Effector CD8-positive, alpha-beta T cell (primary cell): ENCODE results near the gene POMGNT2.
"Not testable (repeated sequence)": the region's sequence is repeated elsewhere in the genome, so short reads cannot be mapped to it uniquely, and the experiment has no call there.

Source experiments
- DNase-seq: peaks from one replicate; lab custom pipeline; 2025; lab: John Stamatoyannopoulos, UW

The POMGNT2 gene

DNA sequence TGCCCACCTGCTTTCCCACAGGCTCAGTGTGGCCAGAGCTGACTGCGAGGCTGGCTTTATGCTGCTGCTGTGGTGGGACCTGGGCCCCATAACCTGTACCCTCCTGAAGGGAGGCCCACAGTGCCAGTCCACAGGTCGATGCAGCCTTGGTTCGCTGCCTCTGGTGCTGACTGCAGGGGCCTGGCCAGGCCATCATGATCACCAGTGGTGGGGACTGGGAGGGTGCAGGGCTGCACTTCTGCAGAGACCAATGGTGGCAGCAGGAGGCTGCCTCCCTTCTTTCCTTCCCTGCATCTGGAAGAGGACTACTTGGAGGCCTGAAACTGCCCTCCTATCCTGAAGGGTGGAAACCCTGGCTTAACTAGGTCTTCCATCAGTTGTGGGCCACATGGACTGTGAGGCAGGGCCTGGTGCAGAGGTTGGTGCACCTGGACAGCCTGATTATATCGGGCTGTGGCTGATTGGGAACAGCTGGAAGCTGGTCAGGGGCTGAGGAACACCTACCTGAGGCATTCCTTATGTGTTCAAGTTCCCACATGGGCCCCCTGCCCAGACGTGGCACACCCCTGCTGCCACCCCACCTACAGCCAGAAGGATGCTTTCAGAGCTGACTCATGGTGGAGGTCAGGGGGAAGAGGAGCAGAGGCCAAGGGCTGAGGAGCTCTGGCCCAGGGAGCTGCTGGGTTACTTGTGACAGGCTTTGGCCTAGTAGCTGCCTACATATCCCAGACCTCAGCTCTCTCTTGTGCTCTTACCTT lies 29.8 kb downstream of the POMGNT2 start:
- DNase-seq: no peak

DNA sequence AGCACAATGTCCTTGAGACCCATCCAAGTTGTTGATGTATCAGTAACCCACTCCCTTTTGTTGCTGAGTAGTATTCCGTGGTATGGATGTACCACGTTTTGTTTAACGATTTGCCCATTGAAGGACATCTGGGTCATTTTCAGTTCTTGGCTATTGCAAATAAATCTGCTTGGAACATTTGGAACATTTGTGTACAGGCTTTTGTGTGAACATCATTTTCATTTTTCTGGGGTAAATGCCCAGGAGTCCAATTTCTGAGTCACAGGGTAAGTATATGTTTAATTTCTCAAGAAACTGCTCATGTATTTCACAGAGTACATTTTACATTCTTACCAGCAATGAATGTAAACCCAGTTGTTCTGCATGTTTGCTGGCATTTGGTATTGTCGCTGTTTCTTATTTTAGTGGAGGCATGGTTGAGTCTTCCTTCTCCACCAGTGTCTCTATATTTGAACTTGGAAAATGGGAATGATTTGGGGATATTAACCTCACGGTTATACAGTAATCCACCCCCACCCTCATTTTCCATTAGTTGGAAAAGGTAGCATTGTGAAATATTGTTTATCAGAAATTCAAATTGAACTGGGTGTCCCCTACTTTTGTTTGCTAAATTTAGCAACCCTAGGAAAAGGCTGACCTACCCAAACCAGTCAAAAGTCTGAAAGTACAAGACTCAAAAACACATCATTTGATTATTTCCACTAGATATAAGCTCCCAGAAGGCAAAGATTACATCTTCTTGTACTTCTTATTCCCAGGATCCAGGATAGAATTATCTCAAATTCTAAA lies 30.8 kb downstream of the POMGNT2 start:
- DNase-seq: no peak

DNA sequence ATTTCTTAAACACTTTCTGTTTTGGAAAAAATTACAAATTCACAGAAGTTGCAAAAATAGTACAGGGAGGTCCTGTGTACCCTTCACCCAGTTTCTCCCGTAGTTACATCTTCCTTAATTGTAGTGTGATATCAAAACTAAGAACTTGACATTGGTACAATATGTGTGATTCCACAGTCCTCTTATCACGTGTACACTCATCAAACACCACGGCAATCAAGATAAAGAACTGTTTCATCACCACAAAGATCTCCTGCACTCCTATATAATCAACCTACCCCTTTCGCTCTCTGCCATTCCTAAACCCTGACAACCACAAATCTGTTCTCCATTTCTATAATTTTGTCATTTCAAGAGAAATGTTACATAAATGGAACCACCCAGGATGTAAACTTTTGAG lies 31.4 kb downstream of the POMGNT2 start:
- DNase-seq: no peak

DNA sequence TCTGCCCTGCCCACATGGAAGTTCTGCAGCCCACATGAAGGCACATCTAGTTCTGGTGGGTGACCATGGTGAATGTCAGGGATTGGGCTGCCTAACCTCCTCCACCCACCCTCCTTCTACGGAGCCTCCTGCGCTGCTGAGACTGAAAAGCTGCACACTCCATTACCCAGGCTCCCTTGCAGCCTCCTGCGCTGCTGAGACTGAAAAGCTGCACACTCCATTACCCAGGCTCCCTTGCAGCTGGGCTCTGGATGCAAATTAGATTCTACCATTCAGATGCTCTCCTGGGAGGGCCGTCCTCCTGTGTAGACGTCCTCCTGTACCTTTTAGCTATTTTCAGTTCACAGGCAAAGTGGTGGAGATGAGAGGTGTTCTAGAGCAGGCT lies 32.1 kb downstream of the POMGNT2 start:
- no peak for DNase-seq

DNA sequence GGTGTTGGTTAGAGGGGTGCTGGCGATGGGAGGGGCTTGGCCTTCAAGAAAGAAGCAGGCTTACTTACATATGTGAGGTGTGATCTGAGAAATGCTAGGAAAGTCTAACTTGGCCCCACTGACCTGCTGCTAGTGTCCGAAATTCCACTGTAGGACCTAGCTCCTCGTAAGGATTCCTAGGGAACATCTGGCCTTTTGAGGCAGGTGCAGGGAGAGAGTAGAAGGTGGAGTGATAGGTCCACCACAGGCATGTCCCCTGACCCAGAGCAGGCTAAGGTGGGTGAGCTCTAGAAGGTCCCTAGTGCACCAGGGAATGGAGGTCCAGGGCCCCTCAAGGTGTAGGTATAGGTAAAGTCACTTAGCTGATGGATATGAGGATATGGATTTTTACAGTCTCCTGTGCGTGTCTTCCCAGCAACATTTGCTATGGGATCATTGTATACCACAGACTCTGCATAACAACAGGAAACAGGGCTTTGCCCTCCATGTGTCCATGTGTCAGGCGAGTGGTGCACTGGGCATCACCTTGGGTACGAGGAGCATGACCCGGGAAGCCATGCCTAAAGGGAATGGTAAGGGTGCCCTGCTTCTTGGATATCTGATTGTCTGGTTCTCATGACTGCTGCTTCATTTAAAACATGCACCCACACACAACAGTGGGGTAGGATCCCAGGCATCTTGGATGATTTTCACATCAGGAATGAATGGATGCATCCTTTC lies 32.6 kb downstream of the POMGNT2 start:
- no peak for DNase-seq

DNA sequence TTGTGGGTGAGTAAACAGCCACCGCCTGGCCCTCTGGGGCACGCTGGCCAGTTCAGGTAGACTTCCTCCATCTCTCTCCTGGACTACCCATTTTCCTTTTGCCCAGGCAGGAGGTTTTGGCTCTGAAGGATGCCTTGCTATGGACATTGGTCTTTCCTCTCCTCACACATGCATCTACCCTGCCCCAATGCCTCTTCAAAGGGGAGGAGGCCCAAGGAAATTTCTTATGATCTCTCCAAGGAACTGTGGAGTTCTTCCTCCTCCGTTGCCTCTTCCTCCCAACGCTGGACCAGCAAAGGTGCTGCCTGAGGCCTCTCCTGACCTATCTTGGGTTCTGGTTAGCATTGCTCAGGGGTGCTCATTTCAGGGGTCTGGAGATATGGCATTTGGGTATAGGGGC lies 33.5 kb downstream of the POMGNT2 start:
- no peak for DNase-seq

DNA sequence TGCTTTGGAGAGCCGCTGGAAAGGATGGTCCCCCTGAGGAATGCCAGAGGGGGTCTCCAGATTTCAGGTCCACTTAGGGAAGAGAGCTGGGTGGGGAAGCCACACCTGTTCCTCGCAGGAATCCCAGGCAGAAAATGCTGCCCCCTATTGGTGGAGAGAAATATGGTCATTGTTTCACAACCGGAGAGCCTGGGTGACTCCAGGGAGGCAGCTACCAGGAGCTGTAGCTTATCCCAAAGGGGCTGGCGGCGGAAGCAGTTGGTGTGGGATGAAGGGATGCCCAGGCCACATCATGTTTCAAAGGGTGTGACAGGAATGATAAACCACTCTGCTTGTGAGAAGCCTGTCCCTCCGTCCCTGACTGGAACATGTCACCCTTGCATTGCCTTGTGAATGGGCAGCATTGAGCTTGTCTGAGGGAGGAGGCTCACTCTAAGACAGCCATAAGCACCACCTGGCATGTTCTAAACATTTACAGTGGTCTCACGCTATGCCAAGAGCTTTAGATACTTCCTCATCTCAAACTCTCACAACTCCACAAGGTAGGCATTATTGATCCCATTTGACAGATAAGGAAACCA lies 34.5 kb downstream of the POMGNT2 start:
- no peak for DNase-seq

DNA sequence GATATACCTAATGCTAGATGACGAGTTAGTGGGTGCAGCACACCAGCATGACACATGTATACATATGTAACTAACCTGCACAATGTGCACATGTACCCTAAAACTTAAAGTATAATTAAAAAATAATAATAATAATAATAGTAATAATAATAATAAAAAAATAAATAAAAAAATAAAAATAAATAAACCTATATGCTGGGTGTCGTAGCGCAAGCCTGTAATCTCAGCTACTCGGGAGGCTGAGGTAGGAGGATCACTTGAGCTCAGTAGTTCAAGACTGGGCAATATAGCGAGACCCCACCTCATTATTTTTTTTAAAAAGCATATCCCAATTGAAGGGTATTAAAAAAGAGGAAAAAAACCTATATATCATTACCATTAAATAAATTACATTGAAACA lies 35.2 kb downstream of the POMGNT2 start:
- DNase-seq: not testable (repeated sequence)

DNA sequence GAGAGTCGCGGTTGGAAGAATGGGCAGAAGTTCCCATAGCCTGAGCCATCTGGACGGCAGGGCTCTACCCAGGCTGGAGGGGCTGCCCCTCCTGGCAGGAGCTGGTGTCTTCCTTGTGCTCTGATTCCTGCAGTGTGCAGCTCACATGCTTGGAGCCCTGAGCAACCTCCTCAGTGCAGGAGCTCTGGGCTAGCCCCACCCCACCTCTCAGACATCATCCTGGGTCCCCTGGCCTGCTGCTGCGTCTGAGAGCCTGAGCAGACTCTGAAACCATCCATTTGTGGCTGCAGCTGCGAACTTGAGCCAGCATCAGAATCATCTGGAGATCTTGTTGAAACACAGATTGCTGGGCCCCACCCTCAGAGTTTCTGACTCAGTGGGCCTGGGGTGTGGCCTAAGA lies 42.8 kb downstream of the POMGNT2 start:
- no peak for DNase-seq

DNA sequence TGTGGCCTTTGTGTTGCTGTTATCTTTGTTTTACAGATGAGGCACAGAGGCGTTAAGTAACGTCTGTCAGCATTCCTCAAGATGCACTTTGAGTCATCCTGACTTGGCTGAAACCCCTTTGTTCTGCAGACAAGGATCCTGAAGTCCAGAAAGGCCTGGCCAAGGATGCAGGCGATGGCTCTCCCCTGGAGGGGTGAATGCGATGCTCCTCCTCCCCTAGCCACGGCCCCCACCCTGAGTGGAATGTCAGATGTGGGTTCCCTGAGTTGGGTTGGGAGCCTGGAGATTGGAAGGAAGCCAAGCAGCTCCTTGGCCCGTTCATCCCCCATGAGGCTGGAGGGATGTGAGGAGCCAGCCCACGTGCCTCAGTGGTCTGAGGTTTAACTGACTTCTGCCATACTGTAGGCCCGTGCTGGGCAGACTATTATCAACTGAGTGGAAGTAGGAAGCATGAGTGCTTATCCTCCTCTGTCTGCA lies 43.3 kb downstream of the POMGNT2 start:
- DNase-seq: no peak

DNA sequence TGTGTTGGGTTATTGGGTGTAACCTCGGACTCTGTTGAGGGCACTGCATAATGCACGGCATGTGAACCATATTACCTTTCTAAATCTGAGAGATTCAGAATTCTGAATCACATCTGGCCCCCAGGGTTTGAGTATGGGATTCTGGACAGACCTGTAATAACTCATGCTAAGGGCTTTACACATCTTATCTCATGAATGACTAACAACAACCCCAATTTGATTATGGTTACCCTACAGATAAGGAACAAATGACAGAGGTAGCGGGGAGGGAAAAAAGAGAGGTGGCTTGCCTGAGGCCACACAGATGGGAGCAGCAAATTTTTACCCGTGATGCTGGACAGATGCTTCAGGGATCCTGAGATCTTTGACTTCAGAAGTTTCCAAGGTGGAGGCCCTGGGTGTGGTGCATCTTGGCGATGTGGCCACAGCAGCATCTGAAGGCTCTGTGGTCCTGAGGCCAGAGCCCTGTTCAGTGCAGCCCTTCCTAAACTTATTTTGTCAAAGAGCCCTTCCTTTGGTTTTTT lies 43.8 kb downstream of the POMGNT2 start:
- no peak for DNase-seq

DNA sequence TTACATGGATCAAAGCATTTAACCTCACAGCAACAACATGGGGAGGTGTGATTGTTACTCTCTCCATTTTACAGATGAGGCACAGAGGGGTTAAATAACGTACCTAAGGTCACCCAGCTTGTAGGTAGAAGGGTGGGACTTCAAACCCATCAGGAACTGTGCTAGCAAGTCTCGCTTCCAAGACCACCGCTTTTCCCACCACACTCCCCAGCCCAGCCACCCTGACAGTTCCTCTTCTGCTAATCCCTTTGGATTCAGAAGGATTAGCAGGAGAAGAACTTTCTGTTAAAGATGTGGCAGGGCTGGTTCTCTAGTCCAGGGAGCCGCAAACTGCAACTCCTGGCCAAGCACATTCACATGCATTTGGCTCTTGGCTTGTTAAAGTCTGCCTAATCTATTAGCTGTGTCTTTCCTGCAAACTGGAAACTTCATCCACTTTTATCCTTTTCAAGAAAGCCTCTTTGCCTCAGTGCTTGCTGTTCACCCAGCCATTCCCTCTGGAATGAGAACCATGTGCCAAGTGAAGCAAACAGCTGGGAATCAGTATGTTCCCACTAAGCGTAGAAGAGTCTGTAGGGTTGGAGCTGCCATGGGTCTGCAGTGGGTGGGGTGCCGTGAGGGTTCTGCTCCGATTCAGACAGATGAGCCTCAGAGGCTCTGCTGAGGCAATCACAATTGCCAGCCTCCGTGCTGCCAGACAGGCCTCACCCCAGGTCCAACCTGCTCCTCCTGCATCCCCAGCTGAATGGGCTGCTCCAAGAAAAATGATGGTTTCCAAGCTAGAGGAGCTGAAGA lies 44.6 kb downstream of the POMGNT2 start:
- no peak for DNase-seq

DNA sequence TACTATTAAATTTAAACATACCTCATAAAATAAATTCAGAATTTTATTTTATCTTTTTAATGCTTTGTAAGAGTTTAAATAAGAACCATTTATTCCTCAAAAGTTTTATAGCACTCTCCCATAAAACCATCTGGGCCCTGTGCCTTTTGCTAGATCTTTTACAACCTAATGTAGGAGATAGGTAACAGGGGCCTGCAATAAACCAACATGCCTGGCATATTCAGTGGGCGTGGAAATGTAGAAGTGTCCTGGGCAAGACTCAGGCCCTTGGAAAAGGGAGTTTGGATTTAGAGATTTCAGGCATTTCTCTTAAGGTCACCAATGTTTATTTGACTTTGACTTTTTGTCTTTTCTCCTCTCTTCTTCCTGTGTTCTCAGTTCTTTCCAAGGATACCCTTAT lies 46.4 kb downstream of the POMGNT2 start:
- no peak for DNase-seq

DNA sequence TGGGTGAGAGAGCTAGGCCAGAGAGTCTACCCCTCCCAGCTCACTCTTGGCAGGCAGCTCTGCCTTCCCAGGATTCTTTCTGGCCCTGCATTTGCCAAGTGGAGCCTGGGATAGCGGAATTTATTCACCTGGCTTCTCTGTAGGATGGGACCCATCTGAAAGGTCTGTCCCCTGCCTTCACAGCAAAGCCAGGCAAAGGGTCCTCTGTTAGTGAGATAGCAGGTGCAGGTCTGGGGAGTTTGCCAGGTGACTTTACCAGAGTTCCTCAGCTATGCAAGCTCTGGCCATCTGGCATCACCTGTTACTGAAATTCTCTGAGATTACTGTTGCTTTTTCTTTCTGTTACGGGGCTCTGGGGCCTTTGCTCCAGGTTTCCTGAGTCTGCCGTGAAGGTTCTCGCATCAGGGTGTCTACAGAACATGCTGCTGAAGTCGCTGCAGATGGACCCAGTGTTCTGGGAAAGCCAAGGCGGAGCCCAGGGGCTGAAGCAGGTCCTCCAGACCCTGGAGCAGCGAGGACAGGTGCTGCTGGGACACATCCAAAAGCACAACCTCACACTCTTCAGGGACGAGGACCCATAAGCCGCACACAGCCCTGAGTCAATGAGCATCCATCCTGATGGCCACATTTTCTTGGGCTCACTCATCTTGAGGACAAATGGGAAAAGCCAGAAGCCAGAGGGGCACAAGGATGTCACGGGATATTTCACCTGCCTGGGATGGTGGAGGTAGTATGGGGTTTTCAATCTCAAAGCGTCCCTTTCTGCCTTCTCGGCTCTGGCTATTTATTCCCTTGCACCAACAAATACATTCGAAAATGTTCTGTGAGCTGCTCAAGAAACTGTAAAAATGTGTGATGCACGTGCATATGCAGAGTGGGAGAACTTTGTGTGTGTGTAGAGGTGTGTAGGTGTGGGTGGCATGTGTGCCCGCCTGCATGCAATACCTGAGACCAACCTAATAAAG lies 49.8 kb downstream of the POMGNT2 start:
- DNase-seq: no peak

DNA sequence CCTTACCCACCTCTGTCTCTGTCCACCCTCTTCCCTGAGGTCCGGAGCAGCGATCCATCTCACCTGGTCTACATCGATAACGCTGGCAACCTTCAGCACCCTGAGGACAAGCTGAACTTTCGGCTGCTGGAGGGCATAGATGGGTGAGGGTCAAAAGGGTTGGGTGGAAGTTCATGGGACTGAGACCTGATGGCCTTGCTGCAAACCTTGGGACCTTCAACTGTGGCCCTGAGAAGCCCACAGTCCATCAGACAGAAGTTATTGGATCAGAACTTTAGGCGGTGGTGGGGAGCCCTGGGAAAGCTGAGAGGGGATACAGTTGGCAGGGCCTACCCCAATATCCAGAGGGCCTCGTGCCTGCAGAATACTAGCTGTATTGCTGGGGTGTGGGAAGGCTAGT lies 50.5 kb downstream of the POMGNT2 start:
- DNase-seq: no peak

DNA sequence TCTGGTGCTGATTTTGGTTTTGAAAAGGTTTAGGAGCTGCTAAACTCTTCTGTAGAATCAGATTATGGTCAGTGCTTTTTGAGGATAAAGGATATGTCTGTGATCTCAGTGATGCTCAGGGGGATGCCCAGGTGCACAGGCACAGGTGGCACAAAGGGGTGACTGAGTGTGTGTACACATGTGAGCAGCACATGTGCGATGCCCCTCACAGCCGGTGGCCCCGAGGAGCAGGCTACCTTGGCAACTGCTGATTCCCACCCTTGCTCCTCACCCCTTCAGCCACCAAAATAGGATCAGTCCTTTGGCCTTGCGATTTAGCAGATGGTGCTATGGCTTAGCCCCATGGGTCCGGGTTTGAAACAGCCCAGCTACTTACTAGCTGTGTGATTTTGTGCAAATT lies 51.1 kb downstream of the POMGNT2 start:
- no peak for DNase-seq

DNA sequence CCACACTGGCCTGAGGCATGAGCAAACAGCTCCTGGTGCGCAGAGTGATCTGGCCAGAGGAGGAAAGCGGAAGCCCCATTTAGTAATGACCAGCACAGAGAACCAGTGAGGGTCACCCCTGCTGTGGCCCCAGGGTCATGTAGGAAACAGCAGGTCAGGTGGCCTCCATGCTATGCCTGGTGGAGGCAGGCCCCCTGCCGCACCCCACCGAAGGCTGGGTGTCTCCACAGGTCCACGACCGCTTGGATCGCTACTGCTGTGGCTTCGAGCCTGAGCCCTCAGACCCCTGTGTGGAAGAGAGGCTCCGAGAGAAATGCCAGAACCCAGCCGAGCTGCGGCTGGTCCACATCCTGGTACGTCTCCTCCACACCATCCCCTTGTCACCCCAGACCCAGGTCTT lies 52.6 kb downstream of the POMGNT2 start:
- no peak for DNase-seq

DNA sequence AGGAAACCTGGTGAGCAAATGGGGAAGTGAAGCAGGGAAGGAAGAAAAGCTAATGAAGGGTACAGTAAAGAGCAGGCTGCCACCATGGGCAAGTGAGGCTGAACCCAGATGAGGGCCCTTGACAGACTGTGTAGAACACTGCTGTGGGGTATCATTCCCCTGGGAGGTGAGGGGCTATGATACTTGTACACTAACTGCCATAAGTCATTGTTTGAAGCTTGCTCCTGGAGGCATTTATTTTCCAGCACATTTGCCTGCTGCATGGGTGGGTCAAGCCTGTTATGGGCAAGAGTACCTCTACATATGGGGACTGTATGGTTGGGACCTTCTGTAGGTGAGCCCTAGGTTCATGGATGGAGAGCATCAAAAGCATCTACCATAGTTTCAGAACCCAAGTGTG lies 57.4 kb downstream of the POMGNT2 start:
- DNase-seq: no peak

DNA sequence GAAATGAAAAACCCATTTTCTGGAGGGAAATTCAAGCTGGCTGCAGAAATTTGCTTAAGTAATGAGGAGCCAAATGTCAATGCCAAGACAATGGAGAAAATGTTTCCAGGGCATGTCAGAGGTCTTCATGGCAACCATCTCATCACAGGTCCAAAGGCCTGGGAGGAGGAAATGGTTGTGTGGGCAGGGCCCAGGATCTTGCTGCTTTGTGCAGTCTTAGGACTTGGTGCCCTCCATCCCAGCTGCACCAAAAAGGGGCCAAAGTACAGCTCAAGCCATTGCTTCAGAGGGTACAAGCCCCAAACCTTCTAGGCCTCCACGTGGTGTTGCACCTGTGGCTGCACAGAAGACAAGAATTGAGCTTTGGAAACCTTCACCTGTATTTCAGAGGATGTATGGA lies 59.3 kb downstream of the POMGNT2 start:
- no peak for DNase-seq

DNA sequence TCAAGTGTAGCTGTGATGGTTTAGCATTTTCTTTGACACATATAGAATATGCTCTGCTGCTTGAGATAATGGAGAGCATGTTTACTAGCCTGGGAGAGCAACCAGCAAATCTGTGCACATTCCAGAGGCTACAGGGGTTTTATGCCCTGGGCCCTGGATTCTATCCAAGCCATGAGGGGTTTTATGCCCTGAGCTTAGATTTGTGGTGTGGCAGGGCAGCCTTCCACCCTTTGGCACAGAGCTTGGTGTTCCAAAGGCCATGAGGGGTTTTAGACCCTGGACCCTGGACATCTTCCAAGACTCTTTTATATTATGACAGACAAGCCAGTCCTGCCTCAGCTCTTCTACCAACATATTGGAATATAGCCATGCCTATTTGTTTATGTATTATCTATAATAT lies 60.8 kb downstream of the POMGNT2 start:
- not testable (repeated sequence) for DNase-seq
